Muscle layer of duodenum (tissue), 2 donors: Measurements from ENCODE around the gene TXNDC9.
"Not testable (repeated sequence)": the region's sequence is repeated elsewhere in the genome, so short reads cannot be mapped to it uniquely, and the experiment has no call there.

Experiments
- H3K27ac ChIP-seq: one replicate; pipeline ENCODE4 v1.7.0; 2013; ENCODE audit warnings: mild to moderate bottlenecking, low read length
- H3K27me3 ChIP-seq: one replicate; pipeline ENCODE4 v1.7.0; 2013; ENCODE audit warnings: low read depth, mild to moderate bottlenecking, control low read depth, low read length
- H3K36me3 ChIP-seq, 2 donors: one replicate each; pipeline ENCODE4 v1.7.0; 2013; ENCODE audit warnings: low read length in 2 of 2, control low read depth in 1 of 2, mild to moderate bottlenecking in 1 of 2; ENCODE audit not compliant: insufficient read depth in 2 of 2, control insufficient read depth in 1 of 2
- H3K4me1 ChIP-seq, 2 donors: one replicate each; pipeline ENCODE4 v1.7.0; 2013; ENCODE audit warnings: low read length in 2 of 2, mild to moderate bottlenecking in 2 of 2, control low read depth in 1 of 2, moderate library complexity in 1 of 2; ENCODE audit not compliant: insufficient read depth in 2 of 2, control insufficient read depth in 1 of 2
- H3K4me3 ChIP-seq, 2 donors: one replicate each; pipeline ENCODE4 v1.7.0; 2013; ENCODE audit warnings: low read length in 2 of 2, low read depth in 1 of 2, mild to moderate bottlenecking in 1 of 2
- H3K9me3 ChIP-seq, 2 donors: one replicate each; pipeline ENCODE4 v1.7.0; 2013; ENCODE audit warnings: low read length in 2 of 2, control low read depth in 1 of 2, mild to moderate bottlenecking in 1 of 2; ENCODE audit not compliant: control insufficient read depth in 1 of 2
- donor health status: healthy.

TXNDC9 gene

GRCh38 chr2:99335911-99336803 lies at the start of gene TXNDC9:
Gene TXNDC9 (minus strand): TSS chr2:99336333. CDS start chr2:99333210, 3,123 bp downstream.
- Histone ChIP-seq H3K27me3 (no peaks in the 10 kb centered on the region), H3K4me1 (peaks cover 0 to 24% of the 10 kb centered on the region in 2 donors), H3K9me3 (no peaks in the 10 kb centered on the region), H3K27ac (peak within 1 kb of the TSS; percentile 91), H3K4me3 (peak within 1 kb of the TSS; percentile 92 to 93), H3K36me3 (peaks cover 11 to 22% of the 10 kb centered on the region in 2 donors)

- Histone ChIP-seq H3K36me3 (peaks cover 31 to 59% of the 10 kb centered on the region in 2 donors), H3K4me3 (no peak overlapping the region), H3K27me3 (no peaks in the 10 kb centered on the region), H3K4me1 (no peaks in the 10 kb centered on the region), H3K9me3 (no peaks in the 10 kb centered on the region), H3K27ac (no peak overlapping the region)
Observed at GRCh38 chr2:99382143-99382542, 46.0 kb upstream of the TXNDC9 start.

GRCh38 chr2:99380376-99381010 lies 44.4 kb upstream of the TXNDC9 start:
- Histone ChIP-seq H3K27ac (no peak overlapping the region), H3K27me3 (no peaks in the 10 kb centered on the region), H3K36me3 (peaks cover 42 to 70% of the 10 kb centered on the region in 2 donors), H3K4me3 (no peak overlapping the region), H3K4me1 (no peaks in the 10 kb centered on the region), H3K9me3 (no peaks in the 10 kb centered on the region)

GRCh38 chr2:99377879-99378278 lies 41.7 kb upstream of the TXNDC9 start:
- Histone ChIP-seq H3K27me3 (no peaks in the 10 kb centered on the region), H3K9me3 (no peaks in the 10 kb centered on the region), H3K27ac (no peak overlapping the region), H3K36me3 (peaks cover 56 to 74% of the 10 kb centered on the region in 2 donors), H3K4me3 (no peak overlapping the region), H3K4me1 (no peaks in the 10 kb centered on the region)

- Histone ChIP-seq H3K4me3 (no peak overlapping the region), H3K36me3 (peaks cover 57 to 69% of the 10 kb centered on the region in 2 donors), H3K4me1 (no peaks in the 10 kb centered on the region), H3K27me3 (no peaks in the 10 kb centered on the region), H3K27ac (no peak overlapping the region), H3K9me3 (no peaks in the 10 kb centered on the region)
Observed at GRCh38 chr2:99376254-99376864, 40.2 kb upstream of the TXNDC9 start.

GRCh38 chr2:99374747-99375146 lies 38.6 kb upstream of the TXNDC9 start:
- Histone ChIP-seq H3K9me3 (no peaks in the 10 kb centered on the region), H3K4me1 (no peaks in the 10 kb centered on the region), H3K27me3 (no peaks in the 10 kb centered on the region), H3K27ac (no peak overlapping the region), H3K36me3 (peaks cover 52 to 70% of the 10 kb centered on the region in 2 donors), H3K4me3 (no peak overlapping the region)

- Histone ChIP-seq H3K27ac (no peak overlapping the region), H3K36me3 (peaks cover 56 to 75% of the 10 kb centered on the region in 2 donors), H3K4me1 (no peaks in the 10 kb centered on the region), H3K9me3 (no peaks in the 10 kb centered on the region), H3K4me3 (no peak overlapping the region), H3K27me3 (no peaks in the 10 kb centered on the region)
Observed at GRCh38 chr2:99373144-99373543, 37.0 kb upstream of the TXNDC9 start.

GRCh38 chr2:99368854-99369253 lies 32.7 kb upstream of the TXNDC9 start:
- H3K27ac ChIP-seq, H3K27me3 ChIP-seq, H3K4me3 ChIP-seq, H3K4me1 ChIP-seq, H3K9me3 ChIP-seq: not testable (repeated sequence)
- H3K36me3 ChIP-seq, result peaks cover 63 to 77% of the 10 kb centered on the region in 2 donors

GRCh38 chr2:99365661-99366060 lies 29.5 kb upstream of the TXNDC9 start:
- H3K27ac ChIP-seq, result no peak overlapping the region
- no peaks in the 10 kb centered on the region for H3K27me3 ChIP-seq
- H3K9me3 ChIP-seq, result no peaks in the 10 kb centered on the region
- H3K36me3 ChIP-seq, result peaks cover 58 to 68% of the 10 kb centered on the region in 2 donors
- H3K4me1 ChIP-seq, result no peaks in the 10 kb centered on the region
- no peak overlapping the region for H3K4me3 ChIP-seq

- no peak overlapping the region for H3K27ac ChIP-seq
- H3K36me3 ChIP-seq, result peaks cover 0 to 6% of the 10 kb centered on the region in 2 donors
- no peak overlapping the region for H3K4me3 ChIP-seq
- no peaks in the 10 kb centered on the region for H3K9me3 ChIP-seq
- peaks cover 0 to 4% of the 10 kb centered on the region in 2 donors for H3K4me1 ChIP-seq
- no peaks in the 10 kb centered on the region for H3K27me3 ChIP-seq
Observed at GRCh38 chr2:99356853-99357252, 20.7 kb upstream of the TXNDC9 start.

- not testable (repeated sequence) for H3K4me3 ChIP-seq, H3K9me3 ChIP-seq, H3K4me1 ChIP-seq, H3K27ac ChIP-seq, H3K27me3 ChIP-seq, H3K36me3 ChIP-seq
Observed at GRCh38 chr2:99354825-99355224, 18.7 kb upstream of the TXNDC9 start.
